A549 (cell line): Measurements from ENCODE around the gene MAGI1. TPM values are rescaled to one million over a fixed set of nuclear protein-coding genes. Genes with fewer than 3 reads are reported as not detected.
A peak's percentile ranks its signal among the peaks of the same experiment; 100 is the strongest.

Experiments
- ATAC-seq, 2 experiments: fragments of 200-7000 bp in 1 of 2; fragments of >200 bp in 1 of 2; cut with Nextera tagmentation in 1 of 2; cut with Tn5 transposase in 1 of 2; 3 replicates each; pipeline versions ENCODE4 v1.8.0 to v1.9.1; 2018 to 2020; ENCODE audit warnings: mild to moderate bottlenecking in 1 of 2, moderate library complexity in 1 of 2
- CTCF ChIA-PET: fragments of 300-600 bp; sonication (Branson Sonifier 250); formaldehyde crosslinking; extraction: SDS; loops from one replicate; lab custom pipeline; 2021; ENCODE audit warnings: antibody characterized with exemption, inconsistent platforms; lab: Yijun Ruan, JAX
- POLR2A ChIA-PET: fragments of 350-600 bp; formaldehyde crosslinking; extraction: SDS; loops from one replicate; lab custom pipeline; 2021; ENCODE audit warnings: antibody characterized with exemption, inconsistent platforms; lab: Yijun Ruan, JAX
- DNase-seq, 2 experiments: peaks; one replicate each; pipeline versions ENCODE4 v3.0.0 to v3.0.0-alpha.2; 2011 to 2016; ENCODE audit warnings: low read depth in 1 of 2, low spot score in 1 of 2
- FAIRE-seq: peaks from 2 replicates; lab custom pipeline; 2011; peaks lifted over from hg19 to GRCh38; lab: Jason Lieb, UNC
- H3K27ac ChIP-seq, 2 experiments: fragments of >200 bp; sonication (Bioruptor Twin); formaldehyde crosslinking; 3 replicates each; pipeline ENCODE4 v1.5.1; 2016 to 2017
- H3K4me1 ChIP-seq: fragments of >200 bp; sonication (Bioruptor Twin); formaldehyde crosslinking; 3 replicates; pipeline ENCODE4 v1.6.1; 2016
- H3K4me2 ChIP-seq: fragments of >200 bp; sonication (Bioruptor Twin); formaldehyde crosslinking; 3 replicates; pipeline ENCODE4 v1.6.1; 2016
- H3K4me3 ChIP-seq: fragments of >200 bp; sonication (Bioruptor Twin); formaldehyde crosslinking; 3 replicates; pipeline ENCODE4 v1.5.1; 2016
- H3K9me3 ChIP-seq: fragments of >200 bp; sonication (Bioruptor Twin); formaldehyde crosslinking; 3 replicates; pipeline ENCODE4 v1.6.1; 2016
- CBX2 ChIP-seq: fragments of 200-600 bp; sonication (generic); IDR thresholded peaks from 2 replicates; pipeline ENCODE4 v1.6.1; 2016; ENCODE audit warnings: low read depth, mild to moderate bottlenecking, borderline replicate concordance
- CBX8 ChIP-seq: fragments of 200-600 bp; sonication (generic); IDR thresholded peaks from 2 replicates; pipeline ENCODE4 v1.6.1; 2016
- CEBPB ChIP-seq, 2 experiments: fragments of >200 bp in 1 of 2; sonication (Bioruptor Twin) in 1 of 2; formaldehyde crosslinking in 1 of 2; IDR thresholded peaks; 2 replicates each; pipeline ENCODE4 v1.6.1; 2012 to 2016
- CHD2 ChIP-seq: fragments of 150-350 bp; IDR thresholded peaks from 2 replicates; pipeline ENCODE4 v1.6.1; 2014; ENCODE audit warnings: low read length; ENCODE audit not compliant: partially characterized antibody
- EP300 ChIP-seq, 2 experiments: fragments of >200 bp; sonication (Bioruptor Twin); formaldehyde crosslinking; IDR thresholded peaks; 2 replicates in 1 of 2; 3 replicates in 1 of 2; pipeline ENCODE4 v1.6.1; 2016 to 2017
- FOSL2 ChIP-seq, 2 experiments: fragments of 450-650 bp in 1 of 2; fragments of >200 bp in 1 of 2; sonication (Bioruptor Twin) in 1 of 2; formaldehyde crosslinking; IDR thresholded peaks; 2 replicates each; pipeline versions ENCODE4 v1.5.0 to v1.6.1; 2016 to 2020; ENCODE audit warnings: mild to moderate bottlenecking in 1 of 2, moderate library complexity in 1 of 2
- FOXS1 ChIP-seq: fragments of 250-450 bp; sonication (Bioruptor Pico); IDR thresholded peaks from 2 replicates; pipeline ENCODE4 v1.5.0; 2020; ENCODE audit warnings: mild to moderate bottlenecking, moderate library complexity
- HOXB13 ChIP-seq: fragments of 250-450 bp; sonication (Bioruptor Pico); IDR thresholded peaks from 2 replicates; pipeline ENCODE4 v1.5.0; 2020; ENCODE audit warnings: low read depth, mild to moderate bottlenecking, moderate library complexity
- HOXB5 ChIP-seq: fragments of 250-450 bp; sonication (Bioruptor Pico); IDR thresholded peaks from 2 replicates; pipeline ENCODE4 v1.5.0; 2020; ENCODE audit warnings: mild to moderate bottlenecking, moderate library complexity
- JUN ChIP-seq, 2 experiments: fragments of >200 bp; sonication (Bioruptor Twin); formaldehyde crosslinking; IDR thresholded peaks; 2 replicates in 1 of 2; 3 replicates in 1 of 2; pipeline ENCODE4 v1.6.1; 2016 to 2017
- KDM5A ChIP-seq: fragments of 200-600 bp; sonication (generic); IDR thresholded peaks from 2 replicates; pipeline ENCODE4 v1.6.1; 2016; ENCODE audit warnings: antibody characterized with exemption, mild to moderate bottlenecking
- MAFK ChIP-seq: fragments of 450-650 bp; IDR thresholded peaks from 2 replicates; pipeline ENCODE4 v1.6.1; 2014; ENCODE audit not compliant: partially characterized antibody
- NFE2L2 ChIP-seq: fragments of 150-350 bp; conservative IDR thresholded peaks from 2 replicates; pipeline ENCODE4 v1.6.1; 2014; ENCODE audit warnings: low read length
- POLR2A ChIP-seq: IDR thresholded peaks from 2 replicates; pipeline ENCODE4 v1.6.1; 2012; ENCODE audit warnings: mild to moderate bottlenecking, low read length
- POLR2AphosphoS2 ChIP-seq: conservative IDR thresholded peaks from 2 replicates; pipeline ENCODE4 v1.6.1; 2012; ENCODE audit warnings: low read length, improper control_type of control experiment, inconsistent platforms
- RAD21 ChIP-seq, 2 experiments: fragments of >200 bp in 1 of 2; sonication (Bioruptor Twin) in 1 of 2; formaldehyde crosslinking in 1 of 2; IDR thresholded peaks in 1 of 2; conservative IDR thresholded peaks in 1 of 2; 2 replicates in 1 of 2; 3 replicates in 1 of 2; pipeline ENCODE4 v1.6.1; 2012 to 2018; ENCODE audit warnings: inconsistent platforms in 1 of 2
- RCOR1 ChIP-seq: fragments of 150-350 bp; IDR thresholded peaks from 2 replicates; pipeline ENCODE4 v1.6.1; 2014; ENCODE audit warnings: antibody characterized with exemption, low read length, low read depth
- RFX5 ChIP-seq: fragments of 450-650 bp; IDR thresholded peaks from 2 replicates; pipeline ENCODE4 v1.7.1; 2014; ENCODE audit warnings: antibody characterized with exemption, mild to moderate bottlenecking, moderate library complexity
- TFCP2L1 ChIP-seq: fragments of 250-450 bp; sonication (Bioruptor Pico); IDR thresholded peaks from 2 replicates; pipeline ENCODE4 v1.5.0; 2021; ENCODE audit warnings: mild to moderate bottlenecking
- ZC3H11A ChIP-seq: fragments of 450-650 bp; IDR thresholded peaks from 2 replicates; pipeline ENCODE4 v1.6.1; 2014; ENCODE audit warnings: antibody characterized with exemption, mild to moderate bottlenecking
- WGBS: methylation state at CpG from one replicate; pipeline ENCODE4 v1.1.6; 2017; ENCODE audit errors: missing lambda C conversion rate; 5-methylcytosine and 5-hydroxymethylcytosine counted together
- polyA plus RNA-seq, 4 experiments: library from polyadenylated mRNA; depleted of rRNA in 3 of 4; stranded (reverse); fragments of >200 nt; fragmentation: RNase III in 1 of 4; extraction: RNeasy Plus Mini Kit Qiagen cat#74134 plus additional on column Dnase treatment in 1 of 4; gene quantifications; 2 replicates in 3 of 4; 3 replicates in 1 of 4; pipeline ENCODE4 v1.2.3, GENCODE V29; 2011 to 2017
- TF ChIP-seq, protein P1 (sequence below): fragments of >200 bp; sonication (Bioruptor Twin); formaldehyde crosslinking; IDR thresholded peaks from 2 replicates; pipeline ENCODE4 v1.6.1; 2016
- TF ChIP-seq, protein P2 (sequence below): fragments of 450-650 bp; IDR thresholded peaks from 2 replicates; pipeline ENCODE4 v1.6.1; 2014; ENCODE audit warnings: antibody characterized with exemption

Gene MAGI1
- polyA plus RNA-seq, 2 of the 4 experiments (the other 2 are of a cell fraction) = 4.7 to 6.6 TPM

DNA sequence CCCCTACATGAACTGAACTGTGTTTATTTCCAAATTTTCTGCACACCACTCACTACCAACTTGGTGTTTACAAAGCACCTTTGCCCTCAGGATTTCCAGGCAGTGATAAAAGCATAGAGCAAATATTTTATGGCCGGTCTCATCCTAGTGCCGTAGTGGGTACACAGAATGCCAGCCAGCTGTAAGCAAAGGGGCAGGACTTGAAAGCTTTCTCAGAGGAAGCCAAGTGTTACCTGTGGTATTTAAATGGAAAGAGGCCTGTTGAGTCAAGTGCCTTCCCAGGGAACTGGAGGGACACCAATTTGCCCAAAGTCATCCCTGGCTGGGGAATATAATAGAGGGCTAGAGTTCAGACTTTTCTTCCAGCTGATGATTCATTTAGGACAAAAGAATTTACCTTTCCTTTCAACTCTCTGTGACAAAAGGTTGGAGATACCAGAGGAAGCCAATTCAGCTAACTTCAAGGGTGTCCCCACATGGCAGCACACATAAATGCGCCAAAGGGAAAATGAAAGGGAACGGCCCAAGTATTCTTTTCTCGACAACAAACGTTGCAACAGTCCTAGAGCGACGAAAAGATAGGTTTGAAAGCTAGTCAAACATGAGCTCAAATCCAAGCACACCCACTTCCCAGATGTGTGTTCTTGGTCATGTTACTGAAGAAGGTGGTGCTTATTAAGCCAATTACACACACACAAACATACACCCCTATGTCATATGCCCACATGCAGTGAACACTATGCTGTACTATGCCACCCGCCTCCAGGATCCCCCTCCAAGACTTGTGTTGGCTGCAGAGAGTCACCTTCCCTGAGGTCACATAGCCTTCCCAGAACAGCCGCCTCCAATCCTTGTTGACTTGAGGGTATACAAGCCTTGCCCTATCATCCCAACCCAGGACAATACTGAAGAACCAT is 27.7 kb downstream of the MAGI1 start:
- 72% methylated on average over 10 of the region's 10 CpGs for WGBS
- TF ChIP-seq CBX8 (no peak), HOXB5 (no peak), POLR2A (no peak), CHD2 (no peak), POLR2AphosphoS2 (no peak), MAFK (no peak)
- TF ChIP-seq, protein P1, sequence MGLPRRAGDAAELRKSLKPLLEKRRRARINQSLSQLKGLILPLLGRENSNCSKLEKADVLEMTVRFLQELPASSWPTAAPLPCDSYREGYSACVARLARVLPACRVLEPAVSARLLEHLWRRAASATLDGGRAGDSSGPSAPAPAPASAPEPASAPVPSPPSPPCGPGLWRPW = no peak
- no peak overlapping the region for H3K27ac ChIP-seq
- no peaks in the 10 kb centered on the region for H3K9me3 ChIP-seq
- DNase-seq = no peak
- FAIRE-seq = no peak
- ATAC-seq = peak in 1 of 2 experiments; percentile 30; a peak in 1 of 6 replicates
- CTCF ChIA-PET = interaction anchor here (1.2 kb wide), 1 partner anchor 25 kb away, joined by 3 read pairs; no protein-coding TSS in a partner anchor
- H3K4me2 ChIP-seq = peak overlapping the region; percentile 57
- H3K4me3 ChIP-seq = no peak overlapping the region
- POLR2A ChIA-PET = no interaction called here
- H3K4me1 ChIP-seq = peaks cover 19% of the 10 kb centered on the region; the same call in 2 of the 3 replicates

DNA sequence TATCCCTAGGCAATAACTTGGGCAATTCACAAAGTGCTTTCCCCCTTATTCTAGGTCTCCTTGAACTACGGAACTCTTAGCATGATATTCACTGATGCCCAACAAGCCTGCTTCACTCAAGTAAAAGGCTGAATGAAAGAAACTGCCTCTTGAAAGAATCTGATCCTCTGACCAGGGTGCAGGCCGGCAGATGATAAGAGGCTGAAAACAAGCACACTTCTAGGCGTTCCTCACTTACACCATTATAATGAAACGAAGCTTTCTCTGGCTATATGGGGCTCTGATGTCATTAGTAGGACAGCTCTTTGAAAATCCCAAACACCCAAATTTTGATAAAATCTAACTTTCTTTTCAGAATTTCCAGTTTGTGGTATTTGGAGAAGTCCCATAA is 28.4 kb downstream of the MAGI1 start:
- TF ChIP-seq CBX2 (no peak), RFX5 (no peak), RCOR1 (no peak), HOXB13 (CRISPR knock-in tag) (no peak)
- TF ChIP-seq, protein P2, sequence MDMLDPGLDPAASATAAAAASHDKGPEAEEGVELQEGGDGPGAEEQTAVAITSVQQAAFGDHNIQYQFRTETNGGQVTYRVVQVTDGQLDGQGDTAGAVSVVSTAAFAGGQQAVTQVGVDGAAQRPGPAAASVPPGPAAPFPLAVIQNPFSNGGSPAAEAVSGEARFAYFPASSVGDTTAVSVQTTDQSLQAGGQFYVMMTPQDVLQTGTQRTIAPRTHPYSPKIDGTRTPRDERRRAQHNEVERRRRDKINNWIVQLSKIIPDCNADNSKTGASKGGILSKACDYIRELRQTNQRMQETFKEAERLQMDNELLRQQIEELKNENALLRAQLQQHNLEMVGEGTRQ = no peak
- WGBS = 86% methylated on average over 4 of the region's 4 CpGs
- Histone ChIP-seq H3K4me2 (peak overlapping the region; percentile 57), H3K4me3 (no peak overlapping the region), H3K9me3 (no peaks in the 10 kb centered on the region), H3K27ac (no peak overlapping the region), H3K4me1 (peaks cover 19% of the 10 kb centered on the region; the same call in 2 of the 3 replicates)
- POLR2A ChIA-PET = no interaction called here
- FAIRE-seq = no peak
- no peak for ATAC-seq
- no peak for DNase-seq
- CTCF ChIA-PET = interaction anchor here (1.2 kb wide), 1 partner anchor 25 kb away, joined by 3 read pairs; no protein-coding TSS in a partner anchor

DNA sequence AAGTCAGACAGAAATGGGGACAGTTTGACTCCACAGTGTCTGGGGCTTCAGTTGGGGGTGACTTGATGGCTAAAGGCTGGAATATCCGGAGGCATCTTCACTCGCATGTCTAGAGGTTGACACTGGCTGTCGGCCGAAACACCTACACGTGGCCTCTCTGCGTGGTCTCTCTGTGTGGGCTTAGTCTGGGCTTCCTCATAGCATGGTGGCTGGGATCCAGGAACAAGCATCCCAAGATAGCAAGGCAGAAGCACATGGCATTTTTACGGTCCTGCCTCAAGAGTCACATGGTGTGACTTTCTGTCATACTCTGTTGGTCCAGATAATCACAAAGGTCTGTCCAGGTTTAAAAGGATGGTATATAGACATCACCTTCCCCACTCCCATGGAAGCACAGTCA is 34.5 kb downstream of the MAGI1 start:
- no peak for DNase-seq
- ChIA-PET CTCF (no interaction called here), POLR2A (no interaction called here)
- H3K4me3 ChIP-seq = no peak overlapping the region
- H3K4me2 ChIP-seq = no peak overlapping the region
- 90% methylated on average over 6 of the region's 7 CpGs for WGBS
- no peaks in the 10 kb centered on the region for H3K9me3 ChIP-seq
- peaks cover 9% of the 10 kb centered on the region for H3K4me1 ChIP-seq
- no peak for FAIRE-seq
- no peak for ATAC-seq
- no peak overlapping the region for H3K27ac ChIP-seq
- no peak for TF ChIP-seq EP300 (IDR thresholded peaks at IDR 0.05)
- no peak for TF ChIP-seq JUN (IDR thresholded peaks at IDR 0.05)
- no peak for TF ChIP-seq NFE2L2

DNA sequence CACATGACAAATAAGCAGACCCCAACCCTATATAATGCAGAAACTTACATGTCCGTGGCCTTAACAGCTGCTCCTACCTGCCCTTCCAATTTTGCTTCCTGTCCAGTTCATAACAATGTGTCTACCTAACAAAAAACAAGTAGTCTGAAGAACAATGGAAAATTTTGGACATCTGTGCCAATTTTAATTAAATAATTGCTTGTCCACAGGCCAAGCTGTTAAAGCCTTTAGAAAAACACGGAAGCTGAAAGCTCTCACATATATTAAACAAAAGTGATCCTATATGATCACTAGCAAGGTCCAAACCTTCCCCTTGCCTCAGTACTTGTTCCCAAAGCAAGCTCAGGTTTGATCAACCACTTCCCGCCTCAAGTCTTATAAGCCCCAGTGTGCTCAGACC is 37.1 kb downstream of the MAGI1 start:
- Histone ChIP-seq H3K4me1 (peaks cover 26% of the 10 kb centered on the region), H3K4me2 (no peak overlapping the region), H3K27ac (no peak overlapping the region; a peak in 1 of 6 replicates), H3K9me3 (no peaks in the 10 kb centered on the region), H3K4me3 (no peak overlapping the region)
- ChIA-PET POLR2A (no interaction called here), CTCF (no interaction called here)
- no peak for TF ChIP-seq ZC3H11A
- no peak for TF ChIP-seq HOXB13 (CRISPR knock-in tag)
- TF ChIP-seq RFX5 = no peak
- TF ChIP-seq FOSL2 (IDR thresholded peaks at IDR 0.05) = no peak
- no peak for TF ChIP-seq FOSL2 (CRISPR knock-in tag; IDR thresholded peaks at IDR 0.05)
- TF ChIP-seq KDM5A = no peak
- TF ChIP-seq RAD21 (conservative IDR thresholded peaks at IDR 0.05 in 1 of 2, IDR thresholded peaks at IDR 0.05 in 1 of 2) = no peak
- TF ChIP-seq FOXS1 (CRISPR knock-in tag) = no peak
- TF ChIP-seq CEBPB (IDR thresholded peaks at IDR 0.05) = no peak
- no peak for TF ChIP-seq TFCP2L1 (CRISPR knock-in tag)
- TF ChIP-seq, protein P2 = no peak
- DNase-seq = no peak
- no peak for ATAC-seq
- no peak for FAIRE-seq
- WGBS = 88% methylated on average over 3 of the region's 3 CpGs
